H9 (cell line): ENCODE measurements around the gene KRTAP6-1. TPM values are rescaled to one million over a fixed set of nuclear protein-coding genes. Genes with fewer than 3 reads are reported as not detected.

Experiments used
- DNase-seq: peaks from one replicate; pipeline ENCODE4 v3.0.0-alpha.2; 2017
- H2AFZ ChIP-seq: one replicate; pipeline ENCODE4 v1.6.1; 2013; ENCODE audit warnings: mild to moderate bottlenecking, low read length, control low read depth, moderate library complexity
- H2AK5ac ChIP-seq: 2 replicates; pipeline ENCODE4 v1.6.1; 2013; ENCODE audit warnings: low read length, control low read depth, mixed read lengths; ENCODE audit not compliant: insufficient read length
- H2BK120ac ChIP-seq: one replicate; pipeline ENCODE4 v1.6.1; 2013; ENCODE audit warnings: low read depth, mild to moderate bottlenecking, low read length, control low read depth, inconsistent platforms; ENCODE audit not compliant: poor library complexity, severe bottlenecking
- H2BK12ac ChIP-seq: 2 replicates; pipeline ENCODE4 v1.6.1; 2013; ENCODE audit warnings: low read length, control low read depth, mixed read lengths, low read depth; ENCODE audit not compliant: insufficient read length
- H2BK15ac ChIP-seq: 2 replicates; pipeline ENCODE4 v1.6.1; 2013; ENCODE audit warnings: low read depth, low read length, control low read depth
- H2BK20ac ChIP-seq: one replicate; pipeline ENCODE4 v1.6.1; 2013; ENCODE audit warnings: low read depth, mild to moderate bottlenecking, low read length, control low read depth, inconsistent platforms; ENCODE audit not compliant: poor library complexity, severe bottlenecking
- H2BK5ac ChIP-seq: 2 replicates; pipeline ENCODE4 v1.6.1; 2013; ENCODE audit warnings: low read length, control low read depth, mixed read lengths; ENCODE audit not compliant: insufficient read length
- H3K14ac ChIP-seq: 2 replicates; pipeline ENCODE4 v1.6.1; 2013; ENCODE audit warnings: low read length, control low read depth; ENCODE audit not compliant: insufficient read depth
- H3K18ac ChIP-seq: 2 replicates; pipeline ENCODE4 v1.6.1; 2013; ENCODE audit warnings: low read depth, mild to moderate bottlenecking, mixed read lengths, low read length, control low read depth; ENCODE audit not compliant: insufficient read length
- H3K23ac ChIP-seq: 2 replicates; pipeline ENCODE4 v1.6.1; 2013; ENCODE audit warnings: low read length, control low read depth, mixed read lengths, low read depth; ENCODE audit not compliant: insufficient read length
- H3K23me2 ChIP-seq: 2 replicates; pipeline ENCODE4 v1.6.1; 2013; ENCODE audit warnings: low read depth, mild to moderate bottlenecking, mixed read lengths, low read length, control low read depth; ENCODE audit not compliant: insufficient read length, poor library complexity, severe bottlenecking
- H3K27ac ChIP-seq: 2 replicates; pipeline ENCODE4 v1.5.1; 2013; ENCODE audit warnings: low read length, control low read depth, mixed read lengths, low read depth; ENCODE audit not compliant: insufficient read length
- H3K27me3 ChIP-seq: 2 replicates; pipeline ENCODE4 v1.6.1; 2013; ENCODE audit warnings: low read length, control low read depth, inconsistent platforms; ENCODE audit not compliant: insufficient read depth
- H3K4ac ChIP-seq: 2 replicates; pipeline ENCODE4 v1.6.1; 2013; ENCODE audit warnings: low read depth, mild to moderate bottlenecking, control low read depth, inconsistent platforms, low read length, moderate library complexity
- H3K4me1 ChIP-seq: 2 replicates; pipeline ENCODE4 v1.6.1; 2013; ENCODE audit warnings: low read length, control low read depth, inconsistent platforms; ENCODE audit not compliant: insufficient read depth
- H3K4me2 ChIP-seq: 2 replicates; pipeline ENCODE4 v1.6.1; 2013; ENCODE audit warnings: low read length, control low read depth, mixed read lengths; ENCODE audit not compliant: insufficient read length, insufficient read depth
- H3K56ac ChIP-seq: 2 replicates; pipeline ENCODE4 v1.6.1; 2013; ENCODE audit warnings: low read depth, mild to moderate bottlenecking, mixed read lengths, low read length, control low read depth; ENCODE audit not compliant: insufficient read length
- H3K79me1 ChIP-seq: 2 replicates; pipeline ENCODE4 v1.6.1; 2013; ENCODE audit warnings: low read depth, mild to moderate bottlenecking, moderate library complexity, low read length, control low read depth, inconsistent platforms; ENCODE audit not compliant: insufficient read depth, poor library complexity, severe bottlenecking
- H3K79me2 ChIP-seq: 2 replicates; pipeline ENCODE4 v1.6.1; 2013; ENCODE audit warnings: low read length, control low read depth, inconsistent platforms; ENCODE audit not compliant: insufficient read depth
- H3K9ac ChIP-seq: 2 replicates; pipeline ENCODE4 v1.6.1; 2013; ENCODE audit warnings: low read length, control low read depth, mixed read lengths; ENCODE audit not compliant: insufficient read length; ENCODE audit errors: extremely low read depth
- H3K9me3 ChIP-seq: one replicate; pipeline ENCODE4 v1.6.1; 2013; ENCODE audit warnings: low read depth, low read length, inconsistent platforms; ENCODE audit not compliant: control insufficient read depth
- H3T11ph ChIP-seq: one replicate; pipeline ENCODE4 v1.6.1; 2013; ENCODE audit warnings: mild to moderate bottlenecking, low read length, control low read depth, inconsistent platforms
- H4K20me1 ChIP-seq: one replicate; pipeline ENCODE4 v1.6.1; 2013; ENCODE audit not compliant: control insufficient read depth, insufficient read length, insufficient read depth
- H4K5ac ChIP-seq: 2 replicates; pipeline ENCODE4 v1.6.1; 2013; ENCODE audit warnings: low read depth, mild to moderate bottlenecking, mixed read lengths, low read length, control low read depth; ENCODE audit not compliant: insufficient read length
- H4K8ac ChIP-seq: replicated peaks from 2 replicates; pipeline ENCODE4 v1.6.1; 2013; ENCODE audit warnings: low read length, control low read depth, mixed read lengths, low read depth; ENCODE audit not compliant: insufficient read length
- H4K91ac ChIP-seq: 2 replicates; pipeline ENCODE4 v1.6.1; 2013; ENCODE audit warnings: low read depth, mild to moderate bottlenecking, moderate library complexity, mixed read lengths, low read length, control low read depth; ENCODE audit not compliant: insufficient read length
- H3K27ac Mint-ChIP-seq, 3 experiments: 2 replicates in 2 of 3; 3 replicates in 1 of 3; pipeline ENCODE4 v1.8.0; 2020 to 2021; ENCODE audit warnings: mixed read lengths in 3 of 3, mild to moderate bottlenecking in 1 of 3, moderate library complexity in 1 of 3
- H3K27me3 Mint-ChIP-seq: 2 replicates; pipeline ENCODE4 v1.8.0; 2021; ENCODE audit warnings: low read depth, mild to moderate bottlenecking, moderate library complexity, mixed read lengths
- H3K36me3 Mint-ChIP-seq, 3 experiments: 2 replicates in 2 of 3; 3 replicates in 1 of 3; pipeline ENCODE4 v1.8.0; 2020 to 2021; ENCODE audit warnings: low read depth in 3 of 3, mixed read lengths in 3 of 3; ENCODE audit not compliant: insufficient read depth in 1 of 3
- H3K4me1 Mint-ChIP-seq, 2 experiments: 2 replicates each; pipeline ENCODE4 v1.8.0; 2020; ENCODE audit warnings: mixed read lengths in 2 of 2
- H3K4me3 Mint-ChIP-seq, 2 experiments: 2 replicates in 1 of 2; 3 replicates in 1 of 2; pipeline ENCODE4 v1.8.0; 2020 to 2021; ENCODE audit warnings: mild to moderate bottlenecking in 2 of 2, mixed read lengths in 2 of 2, moderate library complexity in 1 of 2
- H3K9me3 Mint-ChIP-seq, 2 experiments: 2 replicates in 1 of 2; 3 replicates in 1 of 2; pipeline ENCODE4 v1.8.0; 2020; ENCODE audit warnings: mild to moderate bottlenecking in 2 of 2, mixed read lengths in 2 of 2, moderate library complexity in 1 of 2
- CTCF ChIP-seq: fragments of 200-600 bp; sonication (generic); conservative IDR thresholded peaks from 3 replicates; pipeline ENCODE4 v1.8.0; 2021; ENCODE audit warnings: antibody characterized with exemption, mild to moderate bottlenecking
- WGBS: extraction: QIAGEN DNeasy Blood & Tissue Kit; methylation state at CpG from one replicate; pipeline ENCODE4 v1.1.7; 2013; ENCODE audit warnings: missing lambda C conversion rate, low lambda C conversion rate, mixed read lengths; ENCODE audit not compliant: insufficient read length; ENCODE audit errors: extremely low coverage; 5-methylcytosine and 5-hydroxymethylcytosine counted together
- total RNA-seq: library from RNA; stranded (reverse); gene quantifications from 2 replicates; pipeline ENCODE4 v1.2.1, GENCODE V29; 2021

The KRTAP6-1 gene
- total RNA-seq, 1 experiment from 2014 or later, result not detected

DNA sequence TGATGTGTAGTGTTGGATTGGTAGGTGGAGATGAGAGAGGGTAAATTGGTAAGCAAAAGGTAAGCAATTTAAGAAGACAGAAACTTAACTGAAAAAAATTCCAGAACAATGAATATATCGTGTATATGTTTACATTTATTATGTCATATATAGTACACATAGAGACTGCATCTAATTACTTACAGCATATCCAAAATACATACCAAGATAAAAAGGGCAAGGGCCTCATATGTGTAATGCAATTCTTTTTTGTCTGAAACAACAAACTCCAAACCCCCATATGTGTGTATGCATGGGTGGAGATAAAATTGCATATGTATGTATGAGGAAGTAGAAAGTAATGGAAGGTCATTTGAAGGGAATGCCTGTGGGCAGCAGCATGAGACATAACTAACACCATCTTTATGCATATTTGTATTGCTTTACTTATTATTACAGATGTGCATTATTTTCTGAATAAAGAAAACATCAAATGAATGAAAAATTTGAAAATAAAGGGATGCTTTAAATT, 33.2 kb upstream of the KRTAP6-1 start:
- Histone ChIP-seq H3K27me3 (no peaks in the 10 kb centered on the region), H3K79me1 (no peaks in the 10 kb centered on the region), H3K23ac (no peak overlapping the region), H4K20me1 (no peaks in the 10 kb centered on the region), H2AFZ (no peak overlapping the region), H3K4me2 (no peak overlapping the region), H3K4me1 (no peaks in the 10 kb centered on the region), H3K4ac (no peak overlapping the region), H3K56ac (no peak overlapping the region), H3K9me3 (no peaks in the 10 kb centered on the region), H3K9ac (no peak overlapping the region), H2BK15ac (no peak overlapping the region), H3K79me2 (no peaks in the 10 kb centered on the region), H2BK5ac (no peak overlapping the region), H4K5ac (no peak overlapping the region), H3K14ac (no peak overlapping the region), H2BK20ac (no peak overlapping the region), H3K18ac (no peak overlapping the region), H3T11ph (no peak overlapping the region), H3K23me2 (no peaks in the 10 kb centered on the region), H2BK120ac (no peak overlapping the region), H2AK5ac (no peak overlapping the region), H3K27ac (no peak overlapping the region), H4K91ac (no peak overlapping the region), H4K8ac (no peak overlapping the region), H2BK12ac (no peak overlapping the region)
- Mint-ChIP-seq H3K4me1 (no peaks in the 10 kb centered on the region), H3K36me3 (peaks cover 0 to 12% (median 0%) of the 10 kb centered on the region in 3 experiments; a peak in 1 of 7 replicates), H3K9me3 (peaks cover 0 to 47% of the 10 kb centered on the region in 2 experiments; a peak in 3 of 5 replicates), H3K27me3 (no peaks in the 10 kb centered on the region; the same call in 1 of the 2 replicates), H3K4me3 (no peak overlapping the region), H3K27ac (no peak overlapping the region)
- TF ChIP-seq CTCF, result no peak
- WGBS, result no CpG with 5 or more reads among the region's 1 CpG
- no peak for DNase-seq
